ENCODE data around the gene ZRANB1.

ZRANB1 gene

GRCh38 chr10:125012851-125013528 lies 71.1 kb downstream of the ZRANB1 start:
- peaks cover 82% of the 10 kb centered on the region for H3K36me3 ChIP-seq (ENCODE audit: control insufficient read depth, insufficient read depth, low read length)
- peaks cover 4% of the 10 kb centered on the region for H3K4me1 ChIP-seq (ENCODE audit: control insufficient read depth, insufficient read depth, low read length, poor library complexity, severe bottlenecking)
- WGBS, 2 experiments (ENCODE audit: insufficient coverage in 2 of 2) = 82 to 88% methylated on average over 6 to 14 of the region's 15 CpGs

GRCh38 chr10:125013529-125013872 lies 71.6 kb downstream of the ZRANB1 start:
- H3K4me3 ChIP-seq (ENCODE audit: extremely low read depth, insufficient read depth, low read length, poor library complexity, severe bottlenecking) = no peak overlapping the region
- peaks cover 79% of the 10 kb centered on the region for H3K36me3 ChIP-seq (ENCODE audit: control insufficient read depth, insufficient read depth, low read length)
- H3K9me3 ChIP-seq (ENCODE audit: control insufficient read depth, low read length) = no peaks in the 10 kb centered on the region
- H3K4me1 ChIP-seq (ENCODE audit: control insufficient read depth, insufficient read depth, low read length, poor library complexity, severe bottlenecking) = peaks cover 4% of the 10 kb centered on the region
- 87 to 97% methylated on average over 6 to 7 of the region's 7 CpGs for WGBS, 2 experiments (ENCODE audit: insufficient coverage in 2 of 2)
- H3K27ac ChIP-seq (ENCODE audit: low read depth, low read length, severe bottlenecking) = no peak overlapping the region

More at GRCh38 chr10:125012851-125013528, 71.1 kb downstream of the ZRANB1 start:
- Histone ChIP-seq H3K4me3 (ENCODE audit: extremely low read depth, insufficient read depth, low read length, poor library complexity, severe bottlenecking) (no peak overlapping the region), H3K9me3 (ENCODE audit: control insufficient read depth, low read length) (no peaks in the 10 kb centered on the region), H3K27ac (ENCODE audit: low read depth, low read length, severe bottlenecking) (no peak overlapping the region)

- Histone ChIP-seq H3K4me1 (ENCODE audit: control insufficient read depth, insufficient read depth, low read length, poor library complexity, severe bottlenecking) (peaks cover 6% of the 10 kb centered on the region), H3K4me3 (ENCODE audit: extremely low read depth, insufficient read depth, low read length, poor library complexity, severe bottlenecking) (no peak overlapping the region), H3K36me3 (ENCODE audit: control insufficient read depth, insufficient read depth, low read length) (peaks cover 84% of the 10 kb centered on the region), H3K27ac (ENCODE audit: low read depth, low read length, severe bottlenecking) (no peak overlapping the region), H3K9me3 (ENCODE audit: control insufficient read depth, low read length) (no peaks in the 10 kb centered on the region)
- WGBS, 2 experiments (ENCODE audit: insufficient coverage in 2 of 2) = 89% methylated on average over 17 to 18 of the region's 20 CpGs
Measured at GRCh38 chr10:125014086-125014830, 72.3 kb downstream of the ZRANB1 start.

GRCh38 chr10:125014836-125015355 lies 73.0 kb downstream of the ZRANB1 start:
- Histone ChIP-seq H3K27ac (ENCODE audit: low read depth, low read length, severe bottlenecking) (no peak overlapping the region), H3K4me3 (ENCODE audit: extremely low read depth, insufficient read depth, low read length, poor library complexity, severe bottlenecking) (no peak overlapping the region), H3K9me3 (ENCODE audit: control insufficient read depth, low read length) (peaks cover 6% of the 10 kb centered on the region), H3K4me1 (ENCODE audit: control insufficient read depth, insufficient read depth, low read length, poor library complexity, severe bottlenecking) (peaks cover 6% of the 10 kb centered on the region), H3K36me3 (ENCODE audit: control insufficient read depth, insufficient read depth, low read length) (peaks cover 87% of the 10 kb centered on the region)
- 94 to 97% methylated on average over 15 to 16 of the region's 19 CpGs for WGBS, 2 experiments (ENCODE audit: insufficient coverage in 2 of 2)

GRCh38 chr10:125015356-125015944 lies 73.5 kb downstream of the ZRANB1 start:
- Histone ChIP-seq H3K4me1 (ENCODE audit: control insufficient read depth, insufficient read depth, low read length, poor library complexity, severe bottlenecking) (peaks cover 6% of the 10 kb centered on the region), H3K27ac (ENCODE audit: low read depth, low read length, severe bottlenecking) (no peak overlapping the region), H3K4me3 (ENCODE audit: extremely low read depth, insufficient read depth, low read length, poor library complexity, severe bottlenecking) (no peak overlapping the region), H3K9me3 (ENCODE audit: control insufficient read depth, low read length) (peaks cover 12% of the 10 kb centered on the region), H3K36me3 (ENCODE audit: control insufficient read depth, insufficient read depth, low read length) (peaks cover 87% of the 10 kb centered on the region)
- WGBS, 2 experiments (ENCODE audit: insufficient coverage in 2 of 2) = 94 to 98% methylated on average over 20 to 22 of the region's 23 CpGs

GRCh38 chr10:125016123-125016522 lies 74.2 kb downstream of the ZRANB1 start:
- peaks cover 2% of the 10 kb centered on the region for H3K4me1 ChIP-seq (ENCODE audit: control insufficient read depth, insufficient read depth, low read length, poor library complexity, severe bottlenecking)
- H3K4me3 ChIP-seq (ENCODE audit: extremely low read depth, insufficient read depth, low read length, poor library complexity, severe bottlenecking) = no peak overlapping the region
- peaks cover 87% of the 10 kb centered on the region for H3K36me3 ChIP-seq (ENCODE audit: control insufficient read depth, insufficient read depth, low read length)
- H3K27ac ChIP-seq (ENCODE audit: low read depth, low read length, severe bottlenecking) = no peak overlapping the region
- H3K9me3 ChIP-seq (ENCODE audit: control insufficient read depth, low read length) = peaks cover 13% of the 10 kb centered on the region
- 92% methylated on average over 8 to 10 of the region's 10 CpGs for WGBS, 2 experiments (ENCODE audit: insufficient coverage in 2 of 2)

- Histone ChIP-seq H3K4me3 (ENCODE audit: extremely low read depth, insufficient read depth, low read length, poor library complexity, severe bottlenecking) (no peak overlapping the region), H3K4me1 (ENCODE audit: control insufficient read depth, insufficient read depth, low read length, poor library complexity, severe bottlenecking) (peaks cover 2% of the 10 kb centered on the region), H3K27ac (ENCODE audit: low read depth, low read length, severe bottlenecking) (no peak overlapping the region), H3K9me3 (ENCODE audit: control insufficient read depth, low read length) (peaks cover 13% of the 10 kb centered on the region), H3K36me3 (ENCODE audit: control insufficient read depth, insufficient read depth, low read length) (peaks cover 87% of the 10 kb centered on the region)
- WGBS, 2 experiments (ENCODE audit: insufficient coverage in 2 of 2) = 92 to 95% methylated on average over 10 of the region's 14 CpGs
Measured at GRCh38 chr10:125016611-125017202, 74.8 kb downstream of the ZRANB1 start.

GRCh38 chr10:125017547-125018298 lies 75.8 kb downstream of the ZRANB1 start:
- H3K36me3 ChIP-seq (ENCODE audit: control insufficient read depth, insufficient read depth, low read length) = peaks cover 86% of the 10 kb centered on the region
- H3K4me1 ChIP-seq (ENCODE audit: control insufficient read depth, insufficient read depth, low read length, poor library complexity, severe bottlenecking) = peaks cover 2% of the 10 kb centered on the region
- H3K4me3 ChIP-seq (ENCODE audit: extremely low read depth, insufficient read depth, low read length, poor library complexity, severe bottlenecking) = no peak overlapping the region
- 91 to 93% methylated on average over 10 to 12 of the region's 12 CpGs for WGBS, 2 experiments (ENCODE audit: insufficient coverage in 2 of 2)
- H3K9me3 ChIP-seq (ENCODE audit: control insufficient read depth, low read length) = peaks cover 13% of the 10 kb centered on the region
- H3K27ac ChIP-seq (ENCODE audit: low read depth, low read length, severe bottlenecking) = no peak overlapping the region

GRCh38 chr10:125018576-125019143 lies 76.7 kb downstream of the ZRANB1 start:
- H3K27ac ChIP-seq (ENCODE audit: low read depth, low read length, severe bottlenecking) = no peak overlapping the region
- no peak overlapping the region for H3K4me3 ChIP-seq (ENCODE audit: extremely low read depth, insufficient read depth, low read length, poor library complexity, severe bottlenecking)
- peaks cover 86% of the 10 kb centered on the region for H3K36me3 ChIP-seq (ENCODE audit: control insufficient read depth, insufficient read depth, low read length)
- H3K9me3 ChIP-seq (ENCODE audit: control insufficient read depth, low read length) = peaks cover 13% of the 10 kb centered on the region
- peaks cover 2% of the 10 kb centered on the region for H3K4me1 ChIP-seq (ENCODE audit: control insufficient read depth, insufficient read depth, low read length, poor library complexity, severe bottlenecking)
- WGBS, 2 experiments (ENCODE audit: insufficient coverage in 2 of 2) = 95 to 98% methylated on average over 9 of the region's 9 CpGs

- Histone ChIP-seq H3K9me3 (ENCODE audit: control insufficient read depth, low read length) (peaks cover 13% of the 10 kb centered on the region), H3K27ac (ENCODE audit: low read depth, low read length, severe bottlenecking) (no peak overlapping the region), H3K4me3 (ENCODE audit: extremely low read depth, insufficient read depth, low read length, poor library complexity, severe bottlenecking) (no peak overlapping the region), H3K36me3 (ENCODE audit: control insufficient read depth, insufficient read depth, low read length) (peaks cover 90% of the 10 kb centered on the region), H3K4me1 (ENCODE audit: control insufficient read depth, insufficient read depth, low read length, poor library complexity, severe bottlenecking) (peaks cover 2% of the 10 kb centered on the region)
- 91 to 98% methylated on average over 9 to 17 of the region's 17 CpGs for WGBS, 2 experiments (ENCODE audit: insufficient coverage in 2 of 2)
Measured at GRCh38 chr10:125020386-125020785, 78.5 kb downstream of the ZRANB1 start.

All from mesodermal cell (in vitro differentiated cells).